NCI-H2196 (cell line): ENCODE data around the gene COMMD6.

Source experiments
- DNase-seq: peaks from one replicate; lab custom pipeline; 2025; ENCODE audit not compliant: unreplicated experiment; lab: John Stamatoyannopoulos, UW

Gene COMMD6

DNA sequence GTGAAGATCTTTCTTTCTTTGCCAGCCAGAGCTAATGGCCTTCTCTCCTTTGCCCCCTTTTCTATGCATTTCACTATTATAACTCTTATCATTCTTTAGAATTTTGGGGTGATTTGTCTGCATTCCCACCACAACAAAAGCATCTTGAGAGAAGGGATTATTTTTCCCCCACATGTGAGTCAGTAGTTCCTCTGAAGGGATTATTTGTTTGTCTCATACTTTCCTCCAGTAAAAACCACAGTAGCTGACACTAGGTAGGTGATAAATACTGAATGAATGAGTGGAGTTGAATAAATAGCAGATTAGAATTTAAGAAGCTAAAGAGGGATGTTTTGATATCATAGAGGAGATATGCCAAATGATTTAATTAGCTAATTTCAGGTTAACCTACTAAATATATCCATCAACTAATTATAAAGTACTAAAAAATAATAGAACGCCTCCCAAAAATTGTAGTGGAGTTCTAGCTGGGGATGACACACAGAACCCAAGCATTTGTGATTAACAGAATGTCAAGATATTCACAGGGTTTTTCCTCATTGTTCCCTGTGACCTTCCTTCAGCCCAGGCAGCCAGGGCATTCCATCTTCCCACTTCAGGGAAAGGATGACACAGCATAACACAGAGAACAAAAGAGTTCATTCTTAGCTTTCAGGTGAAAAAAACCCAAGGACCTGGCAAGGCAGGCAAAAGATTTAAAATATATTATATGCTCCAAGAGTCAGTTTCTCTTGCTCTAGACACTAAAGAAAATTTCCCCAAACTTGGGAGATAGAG, 52.2 kb downstream of the COMMD6 start:
- DNase-seq = no peak

DNA sequence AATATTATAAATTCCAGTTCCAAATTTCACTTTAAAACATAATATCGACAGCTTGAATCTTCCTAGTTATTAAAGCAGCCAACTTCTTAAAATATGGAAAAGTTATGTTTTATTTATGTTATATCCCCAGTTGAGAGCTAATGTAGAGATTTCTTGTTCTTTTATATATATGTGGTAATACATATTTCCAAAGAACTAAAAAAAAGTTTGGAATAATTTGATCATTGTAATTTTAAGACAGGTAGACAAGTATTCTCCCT, 54.9 kb downstream of the COMMD6 start:
- DNase-seq = no peak

DNA sequence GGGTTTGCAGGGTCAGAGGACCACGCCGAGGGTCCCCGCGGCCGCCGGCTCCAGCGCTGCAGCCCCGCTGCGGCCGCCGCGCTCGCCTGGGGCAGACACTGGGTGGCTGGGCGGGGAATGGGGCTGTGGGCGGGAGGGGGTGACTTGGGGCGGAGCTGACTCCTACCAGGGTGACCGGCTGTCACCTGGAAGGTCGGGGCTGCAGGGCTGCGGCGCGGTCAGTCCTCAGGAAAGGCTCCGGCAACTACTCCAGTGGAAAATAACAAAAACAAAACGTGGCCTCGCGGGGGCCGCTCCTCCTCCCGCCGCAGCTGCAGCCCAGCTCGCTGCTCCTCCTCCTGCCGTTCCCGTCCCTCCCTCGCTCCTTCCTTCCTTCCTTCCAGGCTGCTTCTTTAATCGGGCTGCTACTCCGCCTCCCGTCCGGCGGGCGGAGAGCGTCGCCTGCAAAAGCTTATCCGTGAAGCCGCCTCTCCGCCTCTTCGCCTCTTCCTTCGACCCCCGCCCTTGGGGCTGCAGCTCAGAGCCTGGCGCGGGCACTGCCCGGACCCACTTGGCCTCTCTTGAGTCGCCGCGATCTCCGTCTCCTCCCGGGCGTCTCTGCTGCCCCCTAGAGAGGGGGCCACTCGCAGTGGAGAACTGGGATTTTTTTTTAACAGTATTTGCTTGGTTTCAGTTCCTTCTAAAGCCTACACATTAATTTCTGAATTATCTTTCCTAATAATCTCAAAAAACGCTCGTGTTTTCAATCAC, 55.4 kb downstream of the COMMD6 start, which contains the start of gene TBC1D4:
TBC1D4 (minus strand) TSS at position 100 of the 750 bp plus-strand sequence. CDS start 402 bp downstream, outside the sequence.
- peak; percentile 57 for DNase-seq

DNA sequence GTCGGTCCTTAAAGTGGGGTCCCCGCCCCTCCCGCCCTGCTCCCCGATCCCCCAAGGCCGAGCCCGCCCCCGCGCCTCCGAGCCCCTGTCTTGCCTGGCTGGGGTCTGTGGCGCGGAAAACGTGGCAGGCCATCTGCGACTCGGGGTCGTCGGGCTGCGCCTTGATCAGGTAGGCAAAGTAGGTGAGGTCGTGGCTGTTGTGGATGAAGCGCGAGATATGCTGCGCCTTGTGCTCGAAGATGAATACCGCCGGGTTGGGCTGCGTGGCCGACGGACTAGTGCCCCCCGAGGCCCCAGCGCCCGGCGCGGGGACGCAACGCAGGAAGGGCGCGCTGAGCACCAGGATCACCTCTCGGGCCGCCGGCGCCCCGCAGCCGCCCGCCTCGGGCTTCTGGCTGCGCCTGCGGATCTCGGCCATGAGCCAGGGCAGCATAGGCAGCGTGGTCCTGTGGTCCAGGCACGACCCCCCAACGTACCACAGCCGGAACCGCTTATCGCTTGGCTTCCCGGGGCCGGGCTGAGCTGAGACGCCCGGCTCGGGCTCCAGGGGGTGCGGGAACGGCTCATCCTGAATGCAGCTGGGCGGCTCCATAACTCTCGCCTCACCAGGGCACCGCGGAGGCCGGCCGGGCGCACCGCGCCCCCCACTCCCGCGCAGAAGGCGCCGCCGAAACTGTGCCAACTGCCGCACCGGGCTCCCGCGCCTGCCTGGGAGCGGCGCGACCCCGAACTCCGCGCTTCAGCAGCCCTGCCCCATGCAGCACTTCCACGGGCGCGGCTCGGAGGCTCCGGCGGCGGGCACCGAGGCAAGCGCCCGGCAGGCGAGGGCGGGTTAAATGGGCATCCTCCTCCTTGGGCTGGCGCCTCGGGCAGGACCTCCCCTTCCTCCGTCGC, 56.2 kb downstream of the COMMD6 start:
- peak; percentile 3 for DNase-seq

DNA sequence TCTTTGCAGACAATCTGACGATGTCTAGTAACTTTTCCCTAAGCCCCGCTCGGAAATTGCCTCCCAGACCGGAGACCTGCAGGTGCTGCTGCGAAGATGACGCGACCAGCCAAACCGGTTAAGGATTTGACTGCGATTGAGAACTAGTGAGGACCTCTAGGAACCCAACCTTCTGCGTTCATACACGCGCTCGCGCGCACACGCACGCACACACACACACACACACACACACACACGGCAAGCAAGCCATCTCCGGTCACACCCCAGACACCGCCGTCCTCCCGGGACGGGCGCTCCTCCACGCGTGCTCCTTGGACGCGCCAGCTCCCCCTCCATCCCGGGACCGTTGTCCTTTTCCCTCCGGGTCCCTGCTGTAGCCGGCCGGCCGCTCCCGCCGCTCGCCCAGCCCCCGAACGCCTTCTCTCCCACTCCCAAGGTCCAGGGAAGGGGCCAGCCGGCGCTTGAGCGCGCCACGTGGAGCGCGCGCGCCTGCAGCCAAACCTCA, 56.9 kb downstream of the COMMD6 start:
- DNase-seq = peak; percentile 27

DNA sequence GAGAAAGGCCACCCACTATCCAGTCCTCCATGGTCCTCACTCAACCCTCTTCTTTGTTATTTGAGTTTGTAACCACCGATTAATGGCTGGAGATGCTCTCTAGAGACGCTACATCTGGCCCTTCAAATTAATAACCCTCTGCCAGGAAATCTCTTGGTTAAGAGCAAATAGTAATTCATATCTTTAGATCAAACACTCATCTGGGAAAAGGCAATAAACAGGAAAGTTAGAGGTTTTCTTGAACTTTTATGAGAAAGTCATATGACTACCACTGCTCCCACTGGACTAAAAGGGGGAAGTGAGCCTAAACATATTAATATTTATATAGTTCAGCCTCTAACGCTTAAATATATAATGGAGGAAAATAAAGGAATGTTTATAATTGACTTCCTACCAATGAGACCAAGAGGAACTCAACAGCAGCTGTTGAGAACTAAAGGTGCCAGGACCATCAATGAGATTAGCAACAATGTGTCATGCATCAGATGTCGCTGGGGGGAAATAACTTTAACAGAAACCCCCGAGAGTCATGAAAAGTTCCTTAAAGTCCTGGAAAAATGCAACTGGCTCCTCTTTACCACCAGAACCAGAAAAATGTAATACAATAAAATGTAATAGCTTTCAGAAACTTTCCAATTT, 58.4 kb downstream of the COMMD6 start:
- no peak for DNase-seq

DNA sequence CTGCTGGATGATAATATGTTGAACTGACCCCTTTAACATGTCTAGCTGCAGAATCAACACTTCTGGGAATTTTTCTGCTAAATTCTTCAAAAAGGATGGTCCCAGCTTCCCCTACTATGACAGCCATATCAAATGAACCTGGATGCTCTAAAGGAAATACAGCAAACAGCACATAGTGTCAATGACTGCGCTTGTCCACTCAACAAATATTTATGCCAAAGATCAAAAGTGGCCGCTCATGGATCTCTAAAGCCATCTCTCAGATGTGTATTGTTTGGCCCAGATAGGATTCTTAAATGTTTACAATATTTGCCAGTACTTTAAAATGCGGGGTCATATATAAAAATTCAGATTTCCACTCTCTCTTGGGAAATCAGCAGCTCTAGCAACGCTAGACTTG, 59.0 kb downstream of the COMMD6 start:
- no peak for DNase-seq
